Caco-2 (cell line): ENCODE measurements around the gene APP. TPM values are rescaled to one million over a fixed set of nuclear protein-coding genes. Genes with fewer than 3 reads are reported as not detected.
"Not testable (repeated sequence)": the region's sequence is repeated elsewhere in the genome, so short reads cannot be mapped to it uniquely, and the experiment has no call there.

ENCODE experiments used
- BruUV-seq: library from RNA; stranded (reverse); fragments of 400-500 nt; replicated peaks from 2 replicates; lab custom pipeline; 2021; lab: Mats Ljungman, UMichigan
- CTCF ChIA-PET: fragments of 300-600 bp; sonication (Branson Sonifier 250); formaldehyde crosslinking; loops from one replicate; lab custom pipeline; 2022; ENCODE audit warnings: antibody characterized with exemption; lab: Charles Lee
- POLR2A ChIA-PET: fragments of 300-600 bp; sonication (Branson Sonifier 250); formaldehyde crosslinking; loops from one replicate; lab custom pipeline; 2022; ENCODE audit warnings: antibody characterized with exemption; lab: Charles Lee
- DNase-seq, 2 experiments: peaks; one replicate each; pipeline versions ENCODE4 v3.0.0 to v3.0.0-alpha.2; 2020 to 2022
- H3K27me3 ChIP-seq: replicated peaks from 2 replicates; pipeline ENCODE4 v1.6.0; 2011; ENCODE audit warnings: low read length; ENCODE audit not compliant: control insufficient read depth, insufficient read depth
- H3K36me3 ChIP-seq: 2 replicates; pipeline ENCODE4 v1.5.1; 2011; ENCODE audit warnings: low read length; ENCODE audit not compliant: control insufficient read depth, insufficient read depth
- H3K4me1 ChIP-seq: fragments of 250-450 bp; sonication (Bioruptor Pico); 2 replicates; pipeline ENCODE4 v1.5.1; 2020; ENCODE audit warnings: mild to moderate bottlenecking
- H3K4me3 ChIP-seq: 2 replicates; pipeline ENCODE4 v1.5.1; 2011; ENCODE audit warnings: low read depth, mild to moderate bottlenecking, control low read depth, low read length
- H3K9me3 ChIP-seq: fragments of 250-450 bp; sonication (Bioruptor Pico); 2 replicates; pipeline ENCODE4 v1.5.1; 2020; ENCODE audit warnings: mild to moderate bottlenecking, moderate library complexity
- H3K27ac Mint-ChIP-seq: one replicate; pipeline ENCODE4 v1.8.0; 2022; ENCODE audit warnings: mixed read lengths; ENCODE audit not compliant: unreplicated experiment
- H3K27me3 Mint-ChIP-seq: one replicate; pipeline ENCODE4 v1.8.0; 2022; ENCODE audit warnings: mixed read lengths; ENCODE audit not compliant: insufficient read depth, unreplicated experiment
- H3K36me3 Mint-ChIP-seq: one replicate; pipeline ENCODE4 v1.8.0; 2022; ENCODE audit warnings: mild to moderate bottlenecking, mixed read lengths; ENCODE audit not compliant: insufficient read depth, unreplicated experiment
- H3K4me1 Mint-ChIP-seq: one replicate; pipeline ENCODE4 v1.8.0; 2022; ENCODE audit warnings: low read depth, mixed read lengths; ENCODE audit not compliant: unreplicated experiment
- H3K4me3 Mint-ChIP-seq: one replicate; pipeline ENCODE4 v1.8.0; 2022; ENCODE audit warnings: mild to moderate bottlenecking, moderate library complexity, mixed read lengths; ENCODE audit not compliant: unreplicated experiment
- H3K9me3 Mint-ChIP-seq: one replicate; pipeline ENCODE4 v1.8.0; 2022; ENCODE audit warnings: mixed read lengths; ENCODE audit not compliant: unreplicated experiment
- intact Hi-C: fragments of 100-400 bp; cut with micrococcal nuclease; formaldehyde crosslinking; loops from one replicate; pipeline ENCODE4 v1.10.0; 2022; ENCODE audit not compliant: unreplicated experiment
- total RNA-seq: library from RNA; stranded (reverse); gene quantifications from 2 replicates; pipeline ENCODE4 v1.2.3, GENCODE V29; 2022
- TF ChIP-seq, protein P1 (sequence below), 2 experiments: fragments of 200-600 bp in 1 of 2; IDR thresholded peaks; 1 replicate in 1 of 2; 2 replicates in 1 of 2; pipeline versions ENCODE4 v1.5.1 to v1.8.0; 2011 to 2022; ENCODE audit warnings: antibody characterized with exemption in 1 of 2, control low read depth in 1 of 2, inconsistent platforms in 1 of 2, low read depth in 1 of 2, low read length in 1 of 2, mild to moderate bottlenecking in 1 of 2, moderate library complexity in 1 of 2; ENCODE audit not compliant: insufficient read depth in 1 of 2, severe bottlenecking in 1 of 2, unreplicated experiment in 1 of 2

The APP gene
- total RNA-seq, 1 experiment from 2014 or later: 331 TPM

DNA sequence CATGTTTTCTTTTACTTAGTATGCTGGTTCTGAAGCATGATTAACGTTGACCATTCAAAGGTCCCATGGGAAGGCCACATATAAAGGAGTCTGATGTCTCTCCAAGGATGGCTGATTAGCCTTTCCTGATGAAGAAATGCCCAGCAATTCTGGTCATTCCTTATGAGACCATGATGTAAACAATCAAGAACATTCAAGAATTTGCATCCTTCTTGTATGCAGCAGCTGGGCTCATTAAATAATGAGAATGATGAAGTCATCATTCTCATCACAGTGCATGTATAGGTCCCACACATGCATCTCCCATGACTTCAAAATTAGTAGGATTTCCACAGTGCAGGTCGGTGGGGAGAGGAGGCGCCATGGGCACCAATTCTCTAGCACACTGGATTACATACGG is 85.4 kb downstream of the APP start:
- no peaks in the 10 kb centered on the region for H3K36me3 ChIP-seq
- H3K27me3 Mint-ChIP-seq: no peaks in the 10 kb centered on the region
- ChIA-PET POLR2A (no interaction called here), CTCF (no interaction called here)
- BruUV-seq: no TSS peak
- H3K4me1 Mint-ChIP-seq: peaks cover 7% of the 10 kb centered on the region
- H3K27ac Mint-ChIP-seq: no peak overlapping the region
- DNase-seq: no peak
- H3K4me3 Mint-ChIP-seq: no peak overlapping the region
- H3K4me3 ChIP-seq: no peak overlapping the region
- H3K4me1 ChIP-seq: no peaks in the 10 kb centered on the region
- H3K9me3 ChIP-seq: no peaks in the 10 kb centered on the region
- H3K36me3 Mint-ChIP-seq: peaks cover 21% of the 10 kb centered on the region
- TF ChIP-seq, protein P1, sequence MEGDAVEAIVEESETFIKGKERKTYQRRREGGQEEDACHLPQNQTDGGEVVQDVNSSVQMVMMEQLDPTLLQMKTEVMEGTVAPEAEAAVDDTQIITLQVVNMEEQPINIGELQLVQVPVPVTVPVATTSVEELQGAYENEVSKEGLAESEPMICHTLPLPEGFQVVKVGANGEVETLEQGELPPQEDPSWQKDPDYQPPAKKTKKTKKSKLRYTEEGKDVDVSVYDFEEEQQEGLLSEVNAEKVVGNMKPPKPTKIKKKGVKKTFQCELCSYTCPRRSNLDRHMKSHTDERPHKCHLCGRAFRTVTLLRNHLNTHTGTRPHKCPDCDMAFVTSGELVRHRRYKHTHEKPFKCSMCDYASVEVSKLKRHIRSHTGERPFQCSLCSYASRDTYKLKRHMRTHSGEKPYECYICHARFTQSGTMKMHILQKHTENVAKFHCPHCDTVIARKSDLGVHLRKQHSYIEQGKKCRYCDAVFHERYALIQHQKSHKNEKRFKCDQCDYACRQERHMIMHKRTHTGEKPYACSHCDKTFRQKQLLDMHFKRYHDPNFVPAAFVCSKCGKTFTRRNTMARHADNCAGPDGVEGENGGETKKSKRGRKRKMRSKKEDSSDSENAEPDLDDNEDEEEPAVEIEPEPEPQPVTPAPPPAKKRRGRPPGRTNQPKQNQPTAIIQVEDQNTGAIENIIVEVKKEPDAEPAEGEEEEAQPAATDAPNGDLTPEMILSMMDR (IDR thresholded peaks at IDR 0.05; ENCODE audit: insufficient read depth in 1 of 2, low read depth in 1 of 2, low read length in 1 of 2, severe bottlenecking in 1 of 2, unreplicated experiment in 1 of 2): no peak
- intact Hi-C loops: no loop called here
- H3K27me3 ChIP-seq: no peaks in the 10 kb centered on the region
- no peaks in the 10 kb centered on the region for H3K9me3 Mint-ChIP-seq

DNA sequence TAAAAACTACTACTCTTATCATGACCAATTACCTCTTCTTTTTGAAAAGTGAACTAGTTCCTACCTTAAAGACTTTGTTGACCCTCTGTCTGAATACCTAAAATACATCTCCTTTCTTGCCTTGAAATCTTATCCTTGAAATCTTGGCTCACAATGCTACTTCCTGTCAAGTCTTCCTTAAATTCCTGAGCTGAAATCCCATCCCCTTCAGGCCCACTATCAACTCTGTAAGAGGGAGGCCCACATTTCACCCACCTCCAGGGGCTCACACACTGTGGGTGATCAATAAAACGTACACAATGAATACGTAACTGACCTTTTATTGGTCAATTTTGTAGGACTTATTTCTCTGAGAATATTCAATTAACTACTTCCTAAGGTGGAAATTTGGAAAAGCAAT is 88.0 kb downstream of the APP start:
- no TSS peak for BruUV-seq
- Mint-ChIP-seq H3K27me3 (no peaks in the 10 kb centered on the region), H3K9me3 (no peaks in the 10 kb centered on the region), H3K36me3 (no peaks in the 10 kb centered on the region), H3K27ac (no peak overlapping the region), H3K4me3 (no peak overlapping the region), H3K4me1 (peaks cover 7% of the 10 kb centered on the region)
- intact Hi-C loops: no loop called here
- no peaks in the 10 kb centered on the region; the same call in 1 of the 2 replicates for H3K36me3 ChIP-seq
- TF ChIP-seq, protein P1 (IDR thresholded peaks at IDR 0.05; ENCODE audit: insufficient read depth in 1 of 2, low read depth in 1 of 2, low read length in 1 of 2, severe bottlenecking in 1 of 2, unreplicated experiment in 1 of 2): no peak
- H3K4me1 ChIP-seq: no peaks in the 10 kb centered on the region
- H3K9me3 ChIP-seq: no peaks in the 10 kb centered on the region
- no peaks in the 10 kb centered on the region for H3K27me3 ChIP-seq
- DNase-seq: no peak
- ChIA-PET POLR2A (no interaction called here), CTCF (no interaction called here)
- H3K4me3 ChIP-seq: no peak overlapping the region

DNA sequence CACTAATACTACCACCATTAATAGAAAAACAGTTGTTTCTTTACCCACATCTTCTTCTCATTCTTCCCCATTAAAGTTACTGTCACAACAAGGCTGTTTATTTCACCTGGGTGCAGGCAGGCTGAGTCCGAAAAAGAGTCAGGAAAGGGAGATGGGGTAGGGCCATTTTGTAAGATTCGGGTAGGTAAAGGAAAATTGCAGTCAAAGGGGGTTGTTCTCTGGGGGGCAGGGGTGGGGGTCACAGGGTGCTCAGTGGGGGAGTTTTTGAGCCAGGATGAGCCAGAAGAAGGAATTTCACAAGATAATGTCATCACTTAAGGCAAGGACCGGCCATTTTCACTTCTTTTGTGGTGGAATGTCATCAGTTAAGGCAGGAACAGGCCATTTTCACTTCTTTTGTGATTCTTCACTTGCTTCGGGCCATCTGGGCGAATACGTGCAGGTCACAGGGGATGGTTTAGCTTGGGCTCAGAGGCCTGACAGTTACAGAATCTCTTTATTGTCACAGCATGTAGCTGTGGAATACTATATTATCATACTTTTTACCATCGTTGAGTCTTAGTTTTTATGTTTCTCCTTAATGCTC is 89.3 kb downstream of the APP start:
- POLR2A ChIA-PET, H3K36me3 Mint-ChIP-seq, DNase-seq, H3K4me1 ChIP-seq, H3K27ac Mint-ChIP-seq, intact Hi-C loops, H3K4me3 ChIP-seq, H3K9me3 Mint-ChIP-seq, BruUV-seq, H3K4me3 Mint-ChIP-seq, H3K27me3 Mint-ChIP-seq, H3K36me3 ChIP-seq, CTCF ChIA-PET, H3K27me3 ChIP-seq, H3K4me1 Mint-ChIP-seq, H3K9me3 ChIP-seq: not testable (repeated sequence)
